HepG2 (cell line): ENCODE results near the gene DYNC2I2. TPM values are rescaled to one million over a fixed set of nuclear protein-coding genes. Genes with fewer than 3 reads are reported as not detected.

Experiments
- ATF7 ChIP-seq, 2 experiments: fragments of 450-650 bp in 1 of 2; sonication (generic) in 1 of 2; formaldehyde crosslinking in 1 of 2; IDR thresholded peaks; 2 replicates each; pipeline versions ENCODE4 v1.4.0 to v1.6.1; 2016 to 2020; ENCODE audit warnings: antibody characterized with exemption in 1 of 2, mild to moderate bottlenecking in 1 of 2, missing genetic modification reagents in 1 of 2
- CC2D1A ChIP-seq: sonication (generic); formaldehyde crosslinking; IDR thresholded peaks from 2 replicates; pipeline ENCODE4 v1.8.1; 2023; ENCODE audit warnings: mild to moderate bottlenecking, missing genetic modification reagents
- CCDC6 ChIP-seq: sonication (generic); formaldehyde crosslinking; IDR thresholded peaks from 2 replicates; pipeline ENCODE4 v1.8.1; 2022; ENCODE audit warnings: mild to moderate bottlenecking, missing genetic modification reagents, moderate library complexity
- CREBL2 ChIP-seq: sonication (generic); formaldehyde crosslinking; IDR thresholded peaks from 2 replicates; pipeline ENCODE4 v1.8.1; 2023; ENCODE audit warnings: missing genetic modification reagents, mild to moderate bottlenecking, borderline replicate concordance
- GATAD1 ChIP-seq: IDR thresholded peaks from 2 replicates; pipeline ENCODE4 v1.6.1; 2016; ENCODE audit warnings: missing genetic modification reagents, missing compliant biosample characterization
- IRF9 ChIP-seq: sonication (generic); formaldehyde crosslinking; IDR thresholded peaks from 2 replicates; pipeline ENCODE4 v1.8.0; 2022; ENCODE audit warnings: missing genetic modification reagents, mild to moderate bottlenecking, borderline replicate concordance
- PBX3 ChIP-seq: sonication (generic); formaldehyde crosslinking; IDR thresholded peaks from 2 replicates; pipeline ENCODE4 v1.8.1; 2023; ENCODE audit warnings: missing genetic modification reagents, inconsistent platforms, borderline replicate concordance
- TERF1 ChIP-seq: sonication (generic); formaldehyde crosslinking; IDR thresholded peaks from 2 replicates; pipeline ENCODE4 v1.8.0; 2022; ENCODE audit warnings: mild to moderate bottlenecking, missing genetic modification reagents, moderate library complexity
- THAP9 ChIP-seq: sonication (generic); formaldehyde crosslinking; IDR thresholded peaks from 2 replicates; pipeline ENCODE4; 2020; ENCODE audit warnings: missing genetic modification reagents, mild to moderate bottlenecking, borderline replicate concordance
- XRCC5 ChIP-seq: fragments of 200-400 bp; formaldehyde crosslinking; optimal IDR thresholded peaks from 2 replicates; pipeline ENCODE3; 2017; ENCODE audit warnings: mild to moderate bottlenecking, low read length
- ZNF263 ChIP-seq: sonication (generic); formaldehyde crosslinking; IDR thresholded peaks from 2 replicates; pipeline ENCODE4 v1.4.0; 2020; ENCODE audit warnings: missing genetic modification reagents
- ZNF276 ChIP-seq: sonication (generic); formaldehyde crosslinking; IDR thresholded peaks from 2 replicates; pipeline ENCODE4 v1.4.0; 2020; ENCODE audit warnings: mild to moderate bottlenecking, low read depth, missing genetic modification reagents
- ZNF382 ChIP-seq: sonication (generic); formaldehyde crosslinking; IDR thresholded peaks from 2 replicates; pipeline ENCODE4 v1.5.0; 2020; ENCODE audit warnings: missing genetic modification reagents, mild to moderate bottlenecking, borderline replicate concordance
- ZNF512B ChIP-seq: sonication (generic); formaldehyde crosslinking; IDR thresholded peaks from 2 replicates; pipeline ENCODE4 v1.5.1; 2020; ENCODE audit warnings: missing genetic modification reagents, mild to moderate bottlenecking, borderline replicate concordance
- ZNF674 ChIP-seq: sonication (generic); formaldehyde crosslinking; IDR thresholded peaks from 2 replicates; pipeline ENCODE4 v1.5.0; 2020; ENCODE audit warnings: low read depth, mild to moderate bottlenecking, missing genetic modification reagents
- ZSCAN30 ChIP-seq: sonication (generic); formaldehyde crosslinking; IDR thresholded peaks from 2 replicates; pipeline ENCODE4 v1.5.0; 2020; ENCODE audit warnings: mild to moderate bottlenecking, missing genetic modification reagents
- polyA plus RNA-seq, 8 experiments: library from polyadenylated mRNA; depleted of rRNA in 3 of 8; stranded (reverse) in 7 of 8; unstranded in 1 of 8; fragments of >200 nt; fragmentation: Illumina TruSeq in 4 of 8; extraction: Trizol in 4 of 8; gene quantifications; 2 replicates each; pipeline versions ENCODE4 v1.2.1 to v1.2.3, GENCODE V29; 2011 to 2016; ENCODE audit warnings: low read depth in 4 of 8, missing spikeins in 1 of 8, mixed read lengths in 1 of 8; ENCODE audit not compliant: insufficient read depth in 1 of 8
- total RNA-seq, 5 experiments: library from RNA; depleted of rRNA; stranded (reverse); fragments of >200 nt; fragmentation: Illumina TruSeq; extraction: Trizol; gene quantifications; 2 replicates each; pipeline ENCODE4 v1.2.3, GENCODE V29; 2016; ENCODE audit warnings: low read depth in 1 of 5

Gene DYNC2I2
- total and polyA plus RNA-seq, 2 of the 13 experiments (the other 11 are each of a cell fraction or from before 2014, with no cell fraction given): 13.7 to 40.2 TPM

- TF ChIP-seq PBX3 (CRISPR knock-in tag) (no peak), CCDC6 (CRISPR knock-in tag) (peak; percentile 77; the same call in 1 of the 2 replicates), TERF1 (CRISPR knock-in tag) (no peak), CREBL2 (CRISPR knock-in tag) (no peak), ZNF263 (CRISPR knock-in tag) (peak; percentile 69), XRCC5 (peak; percentile 93), CC2D1A (CRISPR knock-in tag) (no peak), THAP9 (CRISPR knock-in tag) (no peak; the same call in 1 of the 2 replicates), ZNF512B (CRISPR knock-in tag) (no peak), ZNF674 (no peak), ZNF382 (no peak), ATF7 (IDR thresholded peaks at IDR 0.05) (no peak), ATF7 (CRISPR knock-in tag; IDR thresholded peaks at IDR 0.05) (peak; percentile 46; the same call in 1 of the 2 replicates), GATAD1 (CRISPR knock-in tag) (peak; percentile 65), ZNF276 (CRISPR knock-in tag) (no peak), IRF9 (CRISPR knock-in tag) (no peak), ZSCAN30 (CRISPR knock-in tag) (no peak)
Observed at GRCh38 chr9:128635266-128636023, 21.2 kb downstream of the DYNC2I2 start (continued).
